A549 (cell line): ENCODE measurements around the gene AFF3. TPM values are rescaled to one million over a fixed set of nuclear protein-coding genes. Genes with fewer than 3 reads are reported as not detected.

Source experiments
- ATAC-seq, 2 experiments: fragments of 200-7000 bp in 1 of 2; fragments of >200 bp in 1 of 2; cut with Nextera tagmentation in 1 of 2; cut with Tn5 transposase in 1 of 2; 3 replicates each; pipeline versions ENCODE4 v1.8.0 to v1.9.1; 2018 to 2020; ENCODE audit warnings: mild to moderate bottlenecking in 1 of 2, moderate library complexity in 1 of 2
- CTCF ChIA-PET: fragments of 300-600 bp; sonication (Branson Sonifier 250); formaldehyde crosslinking; extraction: SDS; loops from one replicate; lab custom pipeline; 2021; ENCODE audit warnings: antibody characterized with exemption, inconsistent platforms; lab: Yijun Ruan, JAX
- POLR2A ChIA-PET: fragments of 350-600 bp; formaldehyde crosslinking; extraction: SDS; loops from one replicate; lab custom pipeline; 2021; ENCODE audit warnings: antibody characterized with exemption, inconsistent platforms; lab: Yijun Ruan, JAX
- DNase-seq, 2 experiments: peaks; one replicate each; pipeline versions ENCODE4 v3.0.0 to v3.0.0-alpha.2; 2011 to 2016; ENCODE audit warnings: low read depth in 1 of 2, low spot score in 1 of 2
- FAIRE-seq: peaks from 2 replicates; lab custom pipeline; 2011; peaks lifted over from hg19 to GRCh38; lab: Jason Lieb, UNC
- H3K27ac ChIP-seq, 2 experiments: fragments of >200 bp; sonication (Bioruptor Twin); formaldehyde crosslinking; 3 replicates each; pipeline ENCODE4 v1.5.1; 2016 to 2017
- H3K4me1 ChIP-seq: fragments of >200 bp; sonication (Bioruptor Twin); formaldehyde crosslinking; 3 replicates; pipeline ENCODE4 v1.6.1; 2016
- H3K4me2 ChIP-seq: fragments of >200 bp; sonication (Bioruptor Twin); formaldehyde crosslinking; 3 replicates; pipeline ENCODE4 v1.6.1; 2016
- H3K4me3 ChIP-seq: fragments of >200 bp; sonication (Bioruptor Twin); formaldehyde crosslinking; 3 replicates; pipeline ENCODE4 v1.5.1; 2016
- H3K9me3 ChIP-seq: fragments of >200 bp; sonication (Bioruptor Twin); formaldehyde crosslinking; 3 replicates; pipeline ENCODE4 v1.6.1; 2016
- ATOH8 ChIP-seq: fragments of 250-450 bp; sonication (Bioruptor Pico); IDR thresholded peaks from 2 replicates; pipeline ENCODE4 v1.5.0; 2020; ENCODE audit warnings: low read depth, mild to moderate bottlenecking, moderate library complexity
- CBX8 ChIP-seq: fragments of 200-600 bp; sonication (generic); IDR thresholded peaks from 2 replicates; pipeline ENCODE4 v1.6.1; 2016
- CHD2 ChIP-seq: fragments of 150-350 bp; IDR thresholded peaks from 2 replicates; pipeline ENCODE4 v1.6.1; 2014; ENCODE audit warnings: low read length; ENCODE audit not compliant: partially characterized antibody
- CHD4 ChIP-seq: fragments of 200-600 bp; sonication (generic); IDR thresholded peaks from 2 replicates; pipeline ENCODE4 v1.6.1; 2016; ENCODE audit warnings: antibody characterized with exemption, mild to moderate bottlenecking, borderline replicate concordance
- EHMT2 ChIP-seq: fragments of 200-600 bp; sonication (generic); IDR thresholded peaks from 2 replicates; pipeline ENCODE4 v1.6.1; 2016; ENCODE audit warnings: antibody characterized with exemption, low read depth, mild to moderate bottlenecking, moderate library complexity
- ESRRA ChIP-seq: fragments of 150-350 bp; IDR thresholded peaks from 2 replicates; pipeline ENCODE4 v1.6.1; 2014; ENCODE audit warnings: mild to moderate bottlenecking, low read length, borderline replicate concordance
- GATA3 ChIP-seq: IDR thresholded peaks from 2 replicates; pipeline ENCODE4 v1.6.1; 2012; ENCODE audit warnings: borderline replicate concordance
- HES2 ChIP-seq: fragments of >200 bp; sonication (Bioruptor Twin); formaldehyde crosslinking; IDR thresholded peaks from 2 replicates; pipeline ENCODE4 v1.6.1; 2016
- JUN ChIP-seq, 2 experiments: fragments of >200 bp; sonication (Bioruptor Twin); formaldehyde crosslinking; IDR thresholded peaks; 2 replicates in 1 of 2; 3 replicates in 1 of 2; pipeline ENCODE4 v1.6.1; 2016 to 2017
- POLR2A ChIP-seq: IDR thresholded peaks from 2 replicates; pipeline ENCODE4 v1.6.1; 2012; ENCODE audit warnings: mild to moderate bottlenecking, low read length
- RAD21 ChIP-seq, 2 experiments: fragments of >200 bp in 1 of 2; sonication (Bioruptor Twin) in 1 of 2; formaldehyde crosslinking in 1 of 2; IDR thresholded peaks in 1 of 2; conservative IDR thresholded peaks in 1 of 2; 2 replicates in 1 of 2; 3 replicates in 1 of 2; pipeline ENCODE4 v1.6.1; 2012 to 2018; ENCODE audit warnings: inconsistent platforms in 1 of 2
- RCOR1 ChIP-seq: fragments of 150-350 bp; IDR thresholded peaks from 2 replicates; pipeline ENCODE4 v1.6.1; 2014; ENCODE audit warnings: antibody characterized with exemption, low read length, low read depth
- RNF2 ChIP-seq: fragments of 200-600 bp; sonication (generic); IDR thresholded peaks from 2 replicates; pipeline ENCODE4 v1.6.1; 2016; ENCODE audit warnings: low read depth, mild to moderate bottlenecking, antibody characterized with exemption, moderate library complexity, borderline replicate concordance
- SMC3 ChIP-seq: fragments of >200 bp; sonication (Bioruptor Twin); formaldehyde crosslinking; IDR thresholded peaks from 3 replicates; pipeline ENCODE4 v1.6.1; 2018; ENCODE audit warnings: inconsistent platforms
- SREBF2 ChIP-seq: fragments of 450-650 bp; IDR thresholded peaks from 2 replicates; pipeline ENCODE4 v1.6.1; 2014; ENCODE audit warnings: mild to moderate bottlenecking, moderate library complexity
- USF2 ChIP-seq: fragments of 450-650 bp; IDR thresholded peaks from 2 replicates; pipeline ENCODE4 v1.6.1; 2014; ENCODE audit warnings: antibody characterized with exemption
- WGBS: methylation state at CpG from one replicate; pipeline ENCODE4 v1.1.6; 2017; ENCODE audit errors: missing lambda C conversion rate; 5-methylcytosine and 5-hydroxymethylcytosine counted together
- polyA plus RNA-seq, 4 experiments: library from polyadenylated mRNA; depleted of rRNA in 3 of 4; stranded (reverse); fragments of >200 nt; fragmentation: RNase III in 1 of 4; extraction: RNeasy Plus Mini Kit Qiagen cat#74134 plus additional on column Dnase treatment in 1 of 4; gene quantifications; 2 replicates in 3 of 4; 3 replicates in 1 of 4; pipeline ENCODE4 v1.2.3, GENCODE V29; 2011 to 2017
- TF ChIP-seq, protein P1 (sequence below): fragments of 250-450 bp; sonication (Bioruptor Pico); IDR thresholded peaks from 2 replicates; pipeline ENCODE4 v1.5.0; 2021; ENCODE audit warnings: mild to moderate bottlenecking, moderate library complexity, borderline replicate concordance
- TF ChIP-seq, protein P2 (sequence below): fragments of >200 bp; sonication (Bioruptor Twin); formaldehyde crosslinking; IDR thresholded peaks from 3 replicates; pipeline ENCODE4 v1.6.1; 2016
- TF ChIP-seq, protein P3 (sequence below): IDR thresholded peaks from 2 replicates; pipeline ENCODE4 v1.6.1; 2012
- TF ChIP-seq, protein P4 (sequence below): fragments of >200 bp; sonication (Bioruptor Twin); formaldehyde crosslinking; IDR thresholded peaks from 3 replicates; pipeline ENCODE4 v1.5.1; 2016

The AFF3 gene
- polyA plus RNA-seq, 2 of the 4 experiments (the other 2 are of a cell fraction): not detected

- Histone ChIP-seq H3K4me1 (no peaks in the 10 kb centered on the region), H3K4me2 (no peak overlapping the region), H3K4me3 (no peak overlapping the region), H3K27ac (no peak overlapping the region), H3K9me3 (no peaks in the 10 kb centered on the region)
- FAIRE-seq (no peak), ATAC-seq (no peak), DNase-seq (no peak)
- 3% methylated on average over 4 of the region's 4 CpGs for WGBS
- POLR2A ChIA-PET: no interaction called here
- no peak for TF ChIP-seq SREBF2
- TF ChIP-seq ATOH8 (CRISPR knock-in tag): no peak
- no peak for TF ChIP-seq ESRRA
- CTCF ChIA-PET: no interaction called here
Measured at GRCh38 chr2:100070078-100070477, 72.3 kb downstream of the AFF3 start.

- no peaks in the 10 kb centered on the region for H3K4me1 ChIP-seq
- CTCF ChIA-PET: interaction anchor here (0.6 kb wide), 1 partner anchor 178 kb away, joined by 3 read pairs; no protein-coding TSS in a partner anchor
- 4% methylated on average over 4 of the region's 4 CpGs for WGBS
- POLR2A ChIA-PET: no interaction called here
- no peak for ATAC-seq
- no peak overlapping the region for H3K4me3 ChIP-seq
- TF ChIP-seq JUN (IDR thresholded peaks at IDR 0.05) (no peak), RAD21 (conservative IDR thresholded peaks at IDR 0.05 in 1 of 2, IDR thresholded peaks at IDR 0.05 in 1 of 2) (no peak)
- TF ChIP-seq, all 56 proteins: peak for 0
- Histone ChIP-seq H3K27ac (no peak overlapping the region), H3K9me3 (peaks cover 8% of the 10 kb centered on the region; the same call in 1 of the 3 replicates), H3K4me2 (no peak overlapping the region)
- DNase-seq (no peak), FAIRE-seq (no peak)
Measured at GRCh38 chr2:100068395-100068794, 74.0 kb downstream of the AFF3 start.

DNA sequence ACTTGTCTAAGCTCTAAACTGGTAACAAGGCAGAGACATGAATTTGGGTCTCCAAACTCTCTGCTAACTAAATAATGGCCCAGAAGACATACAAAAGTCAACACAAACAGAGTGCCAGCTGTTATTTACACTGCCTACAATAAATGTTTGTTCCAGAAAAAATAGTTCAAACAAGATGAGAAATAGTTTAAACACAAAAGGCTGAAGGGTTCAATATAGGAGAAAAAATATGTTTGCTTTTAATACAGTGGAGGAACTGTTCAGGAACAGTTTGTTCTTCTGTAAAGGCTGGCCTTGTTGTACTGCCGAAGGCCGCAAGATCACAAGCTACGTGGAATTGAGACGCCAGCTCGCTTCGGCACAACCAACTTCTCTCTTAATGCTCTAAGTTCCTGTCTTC, 74.6 kb downstream of the AFF3 start:
- ChIA-PET CTCF (no interaction called here), POLR2A (interaction anchor here (0.6 kb wide), 1 partner anchor 10 kb away, joined by 6 read pairs; no protein-coding TSS in a partner anchor)
- 75% methylated on average over 6 of the region's 6 CpGs for WGBS
- FAIRE-seq (no peak), DNase-seq (no peak), ATAC-seq (no peak)
- H3K27ac ChIP-seq: no peak overlapping the region
- no peak overlapping the region for H3K4me2 ChIP-seq
- H3K4me1 ChIP-seq: no peaks in the 10 kb centered on the region
- peaks cover 11% of the 10 kb centered on the region; the same call in 1 of the 3 replicates for H3K9me3 ChIP-seq
- no peak overlapping the region for H3K4me3 ChIP-seq
- TF ChIP-seq HES2: no peak
- TF ChIP-seq SMC3: no peak
- TF ChIP-seq, all 56 proteins: peak for 0

- no peak for ATAC-seq
- Histone ChIP-seq H3K9me3 (peaks cover 11% of the 10 kb centered on the region; the same call in 1 of the 3 replicates), H3K4me1 (no peaks in the 10 kb centered on the region), H3K27ac (no peak overlapping the region), H3K4me3 (no peak overlapping the region), H3K4me2 (no peak overlapping the region)
- no peak for FAIRE-seq
- POLR2A ChIA-PET: no interaction called here
- CTCF ChIA-PET: interaction anchor here (0.6 kb wide), 1 partner anchor 28 kb away, joined by 5 read pairs; no protein-coding TSS in a partner anchor
- 5% methylated on average over 5 of the region's 5 CpGs for WGBS
- no peak for DNase-seq
- TF ChIP-seq CBX8 (no peak), CHD4 (no peak), HES2 (no peak), POLR2A (no peak), SREBF2 (no peak), USF2 (no peak), RCOR1 (no peak), GATA3 (no peak), CHD2 (no peak), RNF2 (no peak), EHMT2 (no peak), ATOH8 (CRISPR knock-in tag) (no peak)
- TF ChIP-seq, protein P1, sequence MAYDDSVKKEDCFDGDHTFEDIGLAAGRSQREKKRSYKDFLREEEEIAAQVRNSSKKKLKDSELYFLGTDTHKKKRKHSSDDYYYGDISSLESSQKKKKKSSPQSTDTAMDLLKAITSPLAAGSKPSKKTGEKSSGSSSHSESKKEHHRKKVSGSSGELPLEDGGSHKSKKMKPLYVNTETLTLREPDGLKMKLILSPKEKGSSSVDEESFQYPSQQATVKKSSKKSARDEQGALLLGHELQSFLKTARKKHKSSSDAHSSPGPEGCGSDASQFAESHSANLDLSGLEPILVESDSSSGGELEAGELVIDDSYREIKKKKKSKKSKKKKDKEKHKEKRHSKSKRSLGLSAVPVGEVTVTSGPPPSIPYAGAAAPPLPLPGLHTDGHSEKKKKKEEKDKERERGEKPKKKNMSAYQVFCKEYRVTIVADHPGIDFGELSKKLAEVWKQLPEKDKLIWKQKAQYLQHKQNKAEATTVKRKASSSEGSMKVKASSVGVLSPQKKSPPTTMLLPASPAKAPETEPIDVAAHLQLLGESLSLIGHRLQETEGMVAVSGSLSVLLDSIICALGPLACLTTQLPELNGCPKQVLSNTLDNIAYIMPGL (CRISPR knock-in tag): no peak
- TF ChIP-seq, protein P2, sequence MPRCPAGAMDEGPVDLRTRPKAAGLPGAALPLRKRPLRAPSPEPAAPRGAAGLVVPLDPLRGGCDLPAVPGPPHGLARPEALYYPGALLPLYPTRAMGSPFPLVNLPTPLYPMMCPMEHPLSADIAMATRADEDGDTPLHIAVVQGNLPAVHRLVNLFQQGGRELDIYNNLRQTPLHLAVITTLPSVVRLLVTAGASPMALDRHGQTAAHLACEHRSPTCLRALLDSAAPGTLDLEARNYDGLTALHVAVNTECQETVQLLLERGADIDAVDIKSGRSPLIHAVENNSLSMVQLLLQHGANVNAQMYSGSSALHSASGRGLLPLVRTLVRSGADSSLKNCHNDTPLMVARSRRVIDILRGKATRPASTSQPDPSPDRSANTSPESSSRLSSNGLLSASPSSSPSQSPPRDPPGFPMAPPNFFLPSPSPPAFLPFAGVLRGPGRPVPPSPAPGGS: no peak
- TF ChIP-seq, protein P3, sequence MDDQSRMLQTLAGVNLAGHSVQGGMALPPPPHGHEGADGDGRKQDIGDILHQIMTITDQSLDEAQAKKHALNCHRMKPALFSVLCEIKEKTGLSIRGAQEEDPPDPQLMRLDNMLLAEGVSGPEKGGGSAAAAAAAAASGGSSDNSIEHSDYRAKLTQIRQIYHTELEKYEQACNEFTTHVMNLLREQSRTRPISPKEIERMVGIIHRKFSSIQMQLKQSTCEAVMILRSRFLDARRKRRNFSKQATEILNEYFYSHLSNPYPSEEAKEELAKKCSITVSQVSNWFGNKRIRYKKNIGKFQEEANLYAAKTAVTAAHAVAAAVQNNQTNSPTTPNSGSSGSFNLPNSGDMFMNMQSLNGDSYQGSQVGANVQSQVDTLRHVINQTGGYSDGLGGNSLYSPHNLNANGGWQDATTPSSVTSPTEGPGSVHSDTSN: no peak
- TF ChIP-seq, protein P4, sequence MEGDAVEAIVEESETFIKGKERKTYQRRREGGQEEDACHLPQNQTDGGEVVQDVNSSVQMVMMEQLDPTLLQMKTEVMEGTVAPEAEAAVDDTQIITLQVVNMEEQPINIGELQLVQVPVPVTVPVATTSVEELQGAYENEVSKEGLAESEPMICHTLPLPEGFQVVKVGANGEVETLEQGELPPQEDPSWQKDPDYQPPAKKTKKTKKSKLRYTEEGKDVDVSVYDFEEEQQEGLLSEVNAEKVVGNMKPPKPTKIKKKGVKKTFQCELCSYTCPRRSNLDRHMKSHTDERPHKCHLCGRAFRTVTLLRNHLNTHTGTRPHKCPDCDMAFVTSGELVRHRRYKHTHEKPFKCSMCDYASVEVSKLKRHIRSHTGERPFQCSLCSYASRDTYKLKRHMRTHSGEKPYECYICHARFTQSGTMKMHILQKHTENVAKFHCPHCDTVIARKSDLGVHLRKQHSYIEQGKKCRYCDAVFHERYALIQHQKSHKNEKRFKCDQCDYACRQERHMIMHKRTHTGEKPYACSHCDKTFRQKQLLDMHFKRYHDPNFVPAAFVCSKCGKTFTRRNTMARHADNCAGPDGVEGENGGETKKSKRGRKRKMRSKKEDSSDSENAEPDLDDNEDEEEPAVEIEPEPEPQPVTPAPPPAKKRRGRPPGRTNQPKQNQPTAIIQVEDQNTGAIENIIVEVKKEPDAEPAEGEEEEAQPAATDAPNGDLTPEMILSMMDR: no peak
Measured at GRCh38 chr2:100066856-100067255, 75.5 kb downstream of the AFF3 start.
